ENCODE measurements around the gene ZBTB40. TPM values are rescaled to one million over a fixed set of nuclear protein-coding genes. Genes with fewer than 3 reads are reported as not detected.
A peak's percentile ranks its signal among the peaks of the same experiment; 100 is the strongest.

The ZBTB40 gene
- total RNA-seq, 1 donor, result 15.5 TPM

DNA sequence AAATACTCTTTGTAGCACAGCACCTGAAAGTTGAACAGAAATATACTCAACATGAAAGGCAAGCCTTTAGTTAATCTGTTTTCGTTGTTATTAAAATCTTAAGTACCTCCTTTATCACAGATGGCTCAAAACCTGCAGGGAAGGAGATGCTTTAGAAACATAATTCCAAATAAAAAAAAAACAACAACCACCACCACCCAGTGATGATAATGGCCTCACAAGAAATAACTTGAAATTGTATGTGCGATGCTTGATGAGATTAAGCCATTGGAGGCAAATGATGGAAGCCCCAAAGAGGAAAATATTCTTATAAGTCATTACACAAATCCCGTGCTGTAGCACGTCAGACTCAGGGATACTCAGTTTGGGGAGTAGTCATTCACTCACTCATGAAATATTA is 24.9 kb upstream of the ZBTB40 start:
- no peak for DNase-seq (ENCODE audit: low read depth)
- TF ChIP-seq, protein P1, sequence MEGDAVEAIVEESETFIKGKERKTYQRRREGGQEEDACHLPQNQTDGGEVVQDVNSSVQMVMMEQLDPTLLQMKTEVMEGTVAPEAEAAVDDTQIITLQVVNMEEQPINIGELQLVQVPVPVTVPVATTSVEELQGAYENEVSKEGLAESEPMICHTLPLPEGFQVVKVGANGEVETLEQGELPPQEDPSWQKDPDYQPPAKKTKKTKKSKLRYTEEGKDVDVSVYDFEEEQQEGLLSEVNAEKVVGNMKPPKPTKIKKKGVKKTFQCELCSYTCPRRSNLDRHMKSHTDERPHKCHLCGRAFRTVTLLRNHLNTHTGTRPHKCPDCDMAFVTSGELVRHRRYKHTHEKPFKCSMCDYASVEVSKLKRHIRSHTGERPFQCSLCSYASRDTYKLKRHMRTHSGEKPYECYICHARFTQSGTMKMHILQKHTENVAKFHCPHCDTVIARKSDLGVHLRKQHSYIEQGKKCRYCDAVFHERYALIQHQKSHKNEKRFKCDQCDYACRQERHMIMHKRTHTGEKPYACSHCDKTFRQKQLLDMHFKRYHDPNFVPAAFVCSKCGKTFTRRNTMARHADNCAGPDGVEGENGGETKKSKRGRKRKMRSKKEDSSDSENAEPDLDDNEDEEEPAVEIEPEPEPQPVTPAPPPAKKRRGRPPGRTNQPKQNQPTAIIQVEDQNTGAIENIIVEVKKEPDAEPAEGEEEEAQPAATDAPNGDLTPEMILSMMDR (IDR thresholded peaks at IDR 0.05; ENCODE audit: insufficient read depth, low read depth, low read length), result no peak
- H3K4me3 ChIP-seq (ENCODE audit: low read depth, low read length), result no peak overlapping the region

DNA sequence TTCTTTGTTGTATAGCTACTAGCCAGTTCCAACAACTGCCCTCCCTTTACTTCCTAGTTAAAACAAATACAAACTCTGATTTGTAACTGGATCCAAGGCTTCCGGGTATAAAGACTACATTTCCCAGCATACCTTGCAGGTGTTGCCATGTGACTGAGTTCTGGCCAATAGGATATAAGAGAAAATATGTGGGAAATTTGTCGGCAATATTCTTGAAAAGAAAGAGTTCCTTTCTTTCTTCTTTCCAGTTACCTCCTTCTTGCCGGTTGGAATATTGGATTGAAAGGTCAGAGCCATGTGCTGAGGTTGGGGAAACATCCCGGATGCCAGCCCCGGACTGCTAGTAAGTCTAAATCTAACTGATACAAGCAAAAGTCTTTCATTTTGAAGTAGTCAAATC is 23.0 kb upstream of the ZBTB40 start:
- peak overlapping the region; percentile 66 for H3K4me3 ChIP-seq (ENCODE audit: low read depth, low read length)
- DNase-seq (ENCODE audit: low read depth), result peak; percentile 80
- TF ChIP-seq, protein P1 (IDR thresholded peaks at IDR 0.05; ENCODE audit: insufficient read depth, low read depth, low read length), result no peak

- no peak for DNase-seq (ENCODE audit: low read depth)
- TF ChIP-seq, protein P1 (IDR thresholded peaks at IDR 0.05; ENCODE audit: insufficient read depth, low read depth, low read length), result no peak
- H3K4me3 ChIP-seq (ENCODE audit: low read depth, low read length), result no peak overlapping the region
Observed at GRCh38 chr1:22431965-22432364, 19.7 kb upstream of the ZBTB40 start.

DNA sequence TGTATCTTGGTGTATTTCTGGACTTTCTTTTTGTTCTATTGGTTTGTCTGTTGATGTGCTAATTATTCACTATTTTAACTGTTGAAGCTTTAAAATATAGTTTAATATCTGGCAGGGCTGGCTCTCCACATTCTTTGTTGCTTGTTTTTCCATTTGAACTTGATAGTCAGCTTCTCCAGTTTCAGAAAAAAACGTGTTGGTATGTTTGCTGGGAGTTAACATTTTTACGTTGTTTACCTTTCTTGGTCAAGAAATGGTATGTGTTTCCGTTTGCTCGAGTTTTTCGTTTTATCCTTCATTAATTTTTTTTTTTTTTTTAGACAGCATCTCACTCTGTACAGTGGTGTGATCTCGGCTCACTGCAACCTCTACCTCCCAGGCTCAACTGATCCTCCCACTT is 16.9 kb upstream of the ZBTB40 start:
- TF ChIP-seq, protein P1 (IDR thresholded peaks at IDR 0.05; ENCODE audit: insufficient read depth, low read depth, low read length), result no peak
- DNase-seq (ENCODE audit: low read depth), result peak; percentile 39
- no peak overlapping the region for H3K4me3 ChIP-seq (ENCODE audit: low read depth, low read length)

- no peak overlapping the region for H3K4me3 ChIP-seq (ENCODE audit: low read depth, low read length)
- DNase-seq (ENCODE audit: low read depth), result no peak
- TF ChIP-seq, protein P1 (IDR thresholded peaks at IDR 0.05; ENCODE audit: insufficient read depth, low read depth, low read length), result no peak
Observed at GRCh38 chr1:22436948-22437347, 14.7 kb upstream of the ZBTB40 start.

DNA sequence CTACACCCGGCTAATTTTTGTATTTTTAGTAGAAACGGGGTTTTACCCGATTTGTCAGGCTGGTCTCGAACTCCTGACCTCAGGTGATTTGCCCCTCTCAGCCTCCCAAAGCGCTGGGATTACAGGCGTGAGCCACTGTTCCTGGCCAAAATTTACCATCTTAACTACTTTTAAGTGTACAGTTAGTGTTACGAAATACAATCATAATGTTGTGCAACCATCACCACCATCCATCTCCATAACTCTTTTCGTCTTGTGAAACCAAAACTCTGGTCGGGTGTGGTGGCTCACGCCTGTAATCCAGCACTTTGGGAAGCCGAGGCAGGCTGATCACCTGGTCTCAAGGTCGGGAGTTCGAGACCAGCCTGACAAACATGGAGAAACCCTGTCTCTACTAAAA is 14.1 kb upstream of the ZBTB40 start:
- TF ChIP-seq, protein P1 (IDR thresholded peaks at IDR 0.05; ENCODE audit: insufficient read depth, low read depth, low read length), result no peak
- H3K4me3 ChIP-seq (ENCODE audit: low read depth, low read length), result no peak overlapping the region
- peak; percentile 39 for DNase-seq (ENCODE audit: low read depth)

- H3K4me3 ChIP-seq (ENCODE audit: low read depth, low read length), result no peak overlapping the region
- DNase-seq (ENCODE audit: low read depth), result no peak
- TF ChIP-seq, protein P1 (IDR thresholded peaks at IDR 0.05; ENCODE audit: insufficient read depth, low read depth, low read length), result no peak
Observed at GRCh38 chr1:22440582-22440981, 11.1 kb upstream of the ZBTB40 start.

All from fibroblast of villous mesenchyme (primary cell).